SK-N-SH (cell line): ENCODE measurements around the gene MGLL. TPM values are rescaled to one million over a fixed set of nuclear protein-coding genes. Genes with fewer than 3 reads are reported as not detected.

Source experiments
- CTCF ChIA-PET: fragments of 300-600, 350-600 bp; formaldehyde crosslinking; extraction: SDS; loops from one replicate; lab custom pipeline; 2021; lab: Yijun Ruan, JAX
- POLR2A ChIA-PET: fragments of 350-600 bp; sonication (Branson Sonifier 250); formaldehyde crosslinking; extraction: SDS; loops from one replicate; lab custom pipeline; 2020; ENCODE audit warnings: antibody characterized with exemption, inconsistent platforms; lab: Yijun Ruan, JAX
- DNase-seq: peaks from one replicate; pipeline ENCODE4 v3.0.0; 2012
- H2AFZ ChIP-seq: fragments of 200-600 bp; sonication (generic); 2 replicates; pipeline ENCODE4 v1.8.1; 2016; ENCODE audit warnings: antibody characterized with exemption, mild to moderate bottlenecking, low read depth
- H3F3A ChIP-seq: fragments of 200-600 bp; sonication (generic); replicated peaks from 2 replicates; pipeline ENCODE3; 2016; ENCODE audit warnings: antibody characterized with exemption, mild to moderate bottlenecking; ENCODE audit not compliant: insufficient read depth
- H3K27ac ChIP-seq, 2 experiments: fragments of 200-500 bp in 1 of 2; fragments of 200-600 bp in 1 of 2; sonication (Bioruptor generic) in 1 of 2; sonication (generic), shearing (Covaris generic) in 1 of 2; 2 replicates each; pipeline versions ENCODE4 v1.5.1 to v1.6.1; 2014 to 2016; ENCODE audit warnings: low read depth in 2 of 2, inconsistent platforms in 1 of 2, low read length in 1 of 2, mild to moderate bottlenecking in 1 of 2, mixed read lengths in 1 of 2
- H3K27me3 ChIP-seq: fragments of 200-600 bp; sonication (generic), shearing (Covaris generic); 2 replicates; pipeline ENCODE4 v1.6.1; 2016; ENCODE audit warnings: mixed run types; ENCODE audit not compliant: insufficient read depth
- H3K36me3 ChIP-seq, 2 experiments: fragments of 200-500 bp in 1 of 2; fragments of 200-600 bp in 1 of 2; sonication (Bioruptor generic) in 1 of 2; sonication (generic) in 1 of 2; replicated peaks in 1 of 2; 2 replicates each; pipeline versions ENCODE3 to v1.5.1; 2014 to 2016; ENCODE audit warnings: low read length in 1 of 2, mild to moderate bottlenecking in 1 of 2; ENCODE audit not compliant: insufficient read depth in 2 of 2, control insufficient read depth in 1 of 2
- H3K4me1 ChIP-seq, 2 experiments: fragments of 200-500 bp in 1 of 2; fragments of 200-600 bp in 1 of 2; sonication (Bioruptor generic) in 1 of 2; sonication (generic), shearing (Covaris generic) in 1 of 2; 2 replicates each; pipeline versions ENCODE4 v1.5.1 to v1.6.1; 2014 to 2016; ENCODE audit warnings: low read depth in 1 of 2, low read length in 1 of 2, mixed run types in 1 of 2; ENCODE audit not compliant: insufficient read depth in 2 of 2, control insufficient read depth in 1 of 2
- H3K4me2 ChIP-seq: fragments of 200-600 bp; sonication (generic), shearing (Covaris generic); 2 replicates; pipeline ENCODE4 v1.6.1; 2017; ENCODE audit warnings: mixed run types
- H3K4me3 ChIP-seq, 2 experiments: fragments of 200-500 bp in 1 of 2; fragments of 200-600 bp in 1 of 2; sonication (Bioruptor generic) in 1 of 2; sonication (generic), shearing (Covaris generic) in 1 of 2; 2 replicates each; pipeline versions ENCODE4 v1.5.1 to v1.8.1; 2014 to 2016; ENCODE audit warnings: low read depth in 2 of 2, inconsistent platforms in 1 of 2, low read length in 1 of 2, mild to moderate bottlenecking in 1 of 2, mixed read lengths in 1 of 2, moderate library complexity in 1 of 2
- H3K79me2 ChIP-seq: fragments of 200-600 bp; sonication (generic); 2 replicates; pipeline ENCODE4 v1.8.1; 2017; ENCODE audit warnings: mild to moderate bottlenecking; ENCODE audit not compliant: insufficient read depth
- H3K9ac ChIP-seq: fragments of 200-600 bp; sonication (generic); 2 replicates; pipeline ENCODE4 v1.6.1; 2017; ENCODE audit warnings: mixed run types
- H3K9me2 ChIP-seq: fragments of 200-600 bp; sonication (generic); 2 replicates; pipeline ENCODE4 v1.6.1; 2017; ENCODE audit warnings: mixed run types
- H3K9me3 ChIP-seq: fragments of 200-600 bp; sonication (generic); 2 replicates; pipeline ENCODE4 v1.6.1; 2017; ENCODE audit warnings: mixed run types, mild to moderate bottlenecking, moderate library complexity
- H4K20me1 ChIP-seq: fragments of 200-600 bp; sonication (generic); 2 replicates; pipeline ENCODE4 v1.6.1; 2017; ENCODE audit warnings: mild to moderate bottlenecking, mixed run types; ENCODE audit not compliant: insufficient read depth
- FOXM1 ChIP-seq: IDR thresholded peaks from 2 replicates; pipeline ENCODE4 v1.4.0; 2012; ENCODE audit warnings: low read depth, mild to moderate bottlenecking
- NFIC ChIP-seq: IDR thresholded peaks from 2 replicates; pipeline ENCODE4 v1.4.0; 2012; ENCODE audit warnings: borderline replicate concordance
- PBX3 ChIP-seq: IDR thresholded peaks from 2 replicates; pipeline ENCODE4; 2012
- RAD21 ChIP-seq: IDR thresholded peaks from 2 replicates; pipeline ENCODE4 v1.6.1; 2012; ENCODE audit warnings: mild to moderate bottlenecking, low read length
- REST ChIP-seq: IDR thresholded peaks from 2 replicates; pipeline ENCODE4 v1.6.1; 2012; ENCODE audit warnings: mild to moderate bottlenecking, low read depth, low read length, moderate library complexity
- RFX5 ChIP-seq: IDR thresholded peaks from 2 replicates; pipeline ENCODE4 v1.6.1; 2012; ENCODE audit warnings: mild to moderate bottlenecking, improper control_type of control experiment, low read length
- RXRA ChIP-seq: IDR thresholded peaks from 2 replicates; pipeline ENCODE4 v1.4.0; 2012; ENCODE audit warnings: low read depth, mild to moderate bottlenecking, borderline replicate concordance
- TCF12 ChIP-seq: IDR thresholded peaks from 2 replicates; pipeline ENCODE4 v1.4.0; 2012
- TEAD4 ChIP-seq: IDR thresholded peaks from 2 replicates; pipeline ENCODE4 v1.4.0; 2012; ENCODE audit warnings: mild to moderate bottlenecking, borderline replicate concordance; ENCODE audit not compliant: insufficient read depth
- USF1 ChIP-seq: IDR thresholded peaks from 2 replicates; pipeline ENCODE4 v1.4.0; 2012; ENCODE audit warnings: low read depth, borderline replicate concordance
- ZBTB33 ChIP-seq: IDR thresholded peaks from 2 replicates; pipeline ENCODE4 v1.4.0; 2012; ENCODE audit warnings: low read depth, borderline replicate concordance
- WGBS: methylation state at CpG from one replicate; pipeline ENCODE4 v1.1.6; 2017; ENCODE audit warnings: low lambda C conversion rate; 5-methylcytosine and 5-hydroxymethylcytosine counted together
- polyA plus RNA-seq, 3 experiments: library from polyadenylated mRNA; depleted of rRNA; stranded (reverse); fragments of >200 nt; gene quantifications; 2 replicates each; pipeline ENCODE4 v1.2.3, GENCODE V29; 2012

MGLL gene
- polyA plus RNA-seq, 1 of the 3 experiments (the other 2 are of a cell fraction) = 2.2 TPM

GRCh38 chr3:127847236-127847720 lies 25.0 kb upstream of the MGLL start:
- 86% methylated on average over 4 of the region's 4 CpGs for WGBS
- Histone ChIP-seq H3K4me1 (no peaks in the 10 kb centered on the region), H3K9ac (no peak overlapping the region), H3K27me3 (no peaks in the 10 kb centered on the region), H4K20me1 (no peaks in the 10 kb centered on the region), H3K4me2 (no peak overlapping the region), H3K36me3 (no peaks in the 10 kb centered on the region), H3K79me2 (no peaks in the 10 kb centered on the region), H3K9me3 (no peaks in the 10 kb centered on the region), H3K27ac (no peak overlapping the region), H2AFZ (no peak overlapping the region), H3K4me3 (no peak overlapping the region), H3K9me2 (no peaks in the 10 kb centered on the region), H3F3A (no peaks in the 10 kb centered on the region)
- ChIA-PET CTCF (interaction anchor here (1.6 kb wide), 1 partner anchor 166 kb away, joined by 3 read pairs; no protein-coding TSS in a partner anchor), POLR2A (no interaction called here)
- TF ChIP-seq TEAD4 (no peak), TCF12 (no peak), ZBTB33 (no peak), RAD21 (no peak), FOXM1 (no peak), REST (no peak), NFIC (no peak), PBX3 (no peak), USF1 (no peak), RXRA (no peak), RFX5 (no peak)
- DNase-seq = no peak
